DOHH2 (cell line): ENCODE data around the gene IGF1R.

ENCODE experiments used
- CTCF ChIP-seq: fragments of 200-600 bp; sonication (generic); IDR thresholded peaks from one replicate; pipeline ENCODE4 v1.5.1; 2014; ENCODE audit warnings: antibody characterized with exemption, mild to moderate bottlenecking, low read depth, low read length; ENCODE audit not compliant: poor library complexity, severe bottlenecking
- EZH2phosphoT487 ChIP-seq: fragments of 200-600 bp; sonication (generic); IDR thresholded peaks from 2 replicates; pipeline ENCODE4 v1.6.1; 2017; ENCODE audit warnings: borderline replicate concordance, mild to moderate bottlenecking, antibody characterized with exemption, low read length, moderate library complexity, mixed read lengths

GRCh38 chr15:98906712-98907083 is 258.4 kb downstream of the IGF1R start:
- TF ChIP-seq EZH2phosphoT487 (no peak), CTCF (no peak)
